HG02852 (cell line): ENCODE measurements around the gene ZFYVE1.
"Not testable (repeated sequence)": the region's sequence is repeated elsewhere in the genome, so short reads cannot be mapped to it uniquely, and the experiment has no call there.

ENCODE experiments used
- ATAC-seq: cut with Tn5 transposase; IDR thresholded peaks from one replicate; pipeline ENCODE4 v1.9.1; 2021; ENCODE audit warnings: mild to moderate bottlenecking, moderate library complexity; ENCODE audit not compliant: unreplicated experiment

ZFYVE1 gene

GRCh38 chr14:72961579-72962335 lies 65.1 kb downstream of the ZFYVE1 start:
- no peak for ATAC-seq

- ATAC-seq = not testable (repeated sequence)
Measured at GRCh38 chr14:72961016-72961415, 65.9 kb downstream of the ZFYVE1 start.

GRCh38 chr14:72958548-72958947 lies 68.4 kb downstream of the ZFYVE1 start:
- no peak for ATAC-seq

GRCh38 chr14:72957213-72957612 lies 69.7 kb downstream of the ZFYVE1 start:
- no peak for ATAC-seq

GRCh38 chr14:72956741-72957140 lies 70.2 kb downstream of the ZFYVE1 start:
- not testable (repeated sequence) for ATAC-seq

- ATAC-seq = no peak
Measured at GRCh38 chr14:72952171-72952570, 74.7 kb downstream of the ZFYVE1 start.

GRCh38 chr14:72948481-72949138 lies 78.3 kb downstream of the ZFYVE1 start:
- no peak for ATAC-seq

GRCh38 chr14:72947366-72948160 lies 79.3 kb downstream of the ZFYVE1 start:
- ATAC-seq = no peak

GRCh38 chr14:72946491-72946890 lies 80.4 kb downstream of the ZFYVE1 start:
- ATAC-seq = no peak

GRCh38 chr14:72945356-72946027 lies 81.4 kb downstream of the ZFYVE1 start:
- ATAC-seq = no peak

GRCh38 chr14:72943876-72944430 lies 83.0 kb downstream of the ZFYVE1 start:
- no peak for ATAC-seq

GRCh38 chr14:72942934-72943333 lies 84.0 kb downstream of the ZFYVE1 start:
- no peak for ATAC-seq

GRCh38 chr14:72941286-72941985 lies 85.5 kb downstream of the ZFYVE1 start:
- ATAC-seq = no peak

GRCh38 chr14:72939630-72940029 lies 87.3 kb downstream of the ZFYVE1 start:
- no peak for ATAC-seq

- ATAC-seq = no peak
Measured at GRCh38 chr14:72932893-72933292, 94.0 kb downstream of the ZFYVE1 start.

- no peak for ATAC-seq
Measured at GRCh38 chr14:72929316-72930080, 97.4 kb downstream of the ZFYVE1 start.

GRCh38 chr14:72928872-72929271 lies 98.0 kb downstream of the ZFYVE1 start:
- ATAC-seq = no peak

- ATAC-seq = peak; percentile 96
Measured at GRCh38 chr14:72926292-72927028, 100.4 kb downstream of the ZFYVE1 start, which contains the start of gene DCAF4. Gene DCAF4 (plus strand): TSS chr14:72926464. CDS start chr14:72937979, 11,515 bp downstream.
